Measurements from ENCODE around the gene PDLIM3.

Gene PDLIM3

DNA sequence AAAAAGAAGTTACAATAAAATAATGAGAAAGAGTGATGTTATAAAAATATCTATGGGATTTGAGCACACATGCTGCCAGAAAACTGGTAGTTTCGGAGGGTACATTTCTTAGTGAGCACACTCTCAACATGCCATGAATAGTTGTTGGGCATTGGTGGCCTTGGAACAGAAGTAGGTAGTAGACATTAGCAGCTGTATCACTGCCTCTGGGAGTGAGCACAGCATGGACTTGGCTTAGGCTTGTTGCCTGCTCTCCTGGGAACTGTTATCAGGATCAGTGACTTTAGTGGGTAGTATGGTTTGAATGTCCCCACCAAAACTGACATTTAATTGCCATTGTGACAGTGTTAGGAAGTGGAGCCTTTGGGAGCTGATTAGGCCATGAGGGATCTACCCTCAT is 13.3 kb upstream of the PDLIM3 start:
- no peak overlapping the region for H3K4me3 ChIP-seq (ENCODE audit: low read depth, low read length)
- in situ Hi-C loops (cut with HindIII; ENCODE audit: low pct_ligation_motif_present, low sequenced_read_pairs): no loop called here
- H3K27me3 ChIP-seq (replicated peaks): no peaks in the 10 kb centered on the region
- H3K27ac ChIP-seq: no peak overlapping the region
- no peaks in the 10 kb centered on the region for H3K36me3 ChIP-seq (replicated peaks)
- TF ChIP-seq, protein P1, sequence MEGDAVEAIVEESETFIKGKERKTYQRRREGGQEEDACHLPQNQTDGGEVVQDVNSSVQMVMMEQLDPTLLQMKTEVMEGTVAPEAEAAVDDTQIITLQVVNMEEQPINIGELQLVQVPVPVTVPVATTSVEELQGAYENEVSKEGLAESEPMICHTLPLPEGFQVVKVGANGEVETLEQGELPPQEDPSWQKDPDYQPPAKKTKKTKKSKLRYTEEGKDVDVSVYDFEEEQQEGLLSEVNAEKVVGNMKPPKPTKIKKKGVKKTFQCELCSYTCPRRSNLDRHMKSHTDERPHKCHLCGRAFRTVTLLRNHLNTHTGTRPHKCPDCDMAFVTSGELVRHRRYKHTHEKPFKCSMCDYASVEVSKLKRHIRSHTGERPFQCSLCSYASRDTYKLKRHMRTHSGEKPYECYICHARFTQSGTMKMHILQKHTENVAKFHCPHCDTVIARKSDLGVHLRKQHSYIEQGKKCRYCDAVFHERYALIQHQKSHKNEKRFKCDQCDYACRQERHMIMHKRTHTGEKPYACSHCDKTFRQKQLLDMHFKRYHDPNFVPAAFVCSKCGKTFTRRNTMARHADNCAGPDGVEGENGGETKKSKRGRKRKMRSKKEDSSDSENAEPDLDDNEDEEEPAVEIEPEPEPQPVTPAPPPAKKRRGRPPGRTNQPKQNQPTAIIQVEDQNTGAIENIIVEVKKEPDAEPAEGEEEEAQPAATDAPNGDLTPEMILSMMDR (IDR thresholded peaks at IDR 0.05; ENCODE audit: low read depth, low read length, missing control alignments): no peak
- DNase-seq: no peak

DNA sequence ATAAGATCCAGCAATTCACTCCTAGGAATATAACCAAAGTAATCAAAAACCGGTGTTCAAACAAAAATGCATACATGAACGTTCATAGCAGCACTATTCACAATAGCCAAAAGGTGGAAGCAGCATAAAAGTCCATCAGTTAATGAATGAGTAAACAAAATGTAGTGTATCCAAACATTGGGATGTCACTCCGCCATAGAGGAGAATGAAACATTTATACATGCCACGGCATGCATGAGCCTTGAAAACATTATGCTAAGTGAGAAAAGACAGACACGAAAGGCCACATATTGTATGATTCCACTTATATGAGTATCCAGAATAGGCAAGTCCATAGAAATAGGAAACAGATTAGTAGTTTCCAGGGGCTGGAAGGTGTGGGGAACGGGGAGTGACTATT is 11.0 kb upstream of the PDLIM3 start:
- no peak for DNase-seq
- Histone ChIP-seq H3K27ac (no peak overlapping the region), H3K4me3 (ENCODE audit: low read depth, low read length) (no peak overlapping the region), H3K27me3 (replicated peaks) (no peaks in the 10 kb centered on the region), H3K36me3 (replicated peaks) (no peaks in the 10 kb centered on the region)
- TF ChIP-seq, protein P1 (IDR thresholded peaks at IDR 0.05; ENCODE audit: low read depth, low read length, missing control alignments): no peak
- in situ Hi-C loops (cut with HindIII; ENCODE audit: low pct_ligation_motif_present, low sequenced_read_pairs): no loop called here

DNA sequence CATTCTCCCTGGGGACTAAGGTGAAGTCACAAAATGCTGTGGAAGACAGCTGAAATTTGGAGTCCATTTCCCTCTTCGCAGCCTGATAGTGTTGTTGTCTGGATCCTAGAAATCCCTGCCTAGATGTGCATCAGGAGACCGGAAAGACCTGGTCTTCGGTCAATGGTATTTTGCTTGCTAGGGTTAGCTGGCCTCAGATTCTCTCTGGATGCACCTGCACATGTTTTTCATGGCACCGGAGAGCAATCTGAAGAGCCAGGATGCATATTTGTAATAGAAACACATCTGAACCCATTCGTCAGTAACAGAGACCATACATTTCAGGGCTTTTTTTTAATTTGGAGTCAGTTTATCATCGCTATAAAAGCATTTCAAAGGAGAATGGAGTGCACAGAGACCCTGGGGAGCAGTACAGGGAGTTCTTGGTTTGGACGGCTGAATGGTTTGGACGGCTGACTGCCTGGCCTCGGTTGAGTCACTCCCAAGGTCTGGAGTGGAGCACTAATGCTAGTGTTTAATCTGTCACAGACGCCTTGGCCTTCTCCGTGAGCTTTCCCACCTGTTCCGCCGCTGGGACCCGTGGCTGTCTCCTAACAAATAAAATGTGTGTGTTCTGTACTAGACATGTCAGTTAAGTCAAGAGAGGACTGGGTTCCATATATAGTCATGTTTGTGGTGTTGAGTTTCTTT is 7.5 kb upstream of the PDLIM3 start:
- H3K4me3 ChIP-seq (ENCODE audit: low read depth, low read length): no peak overlapping the region
- TF ChIP-seq, protein P1 (IDR thresholded peaks at IDR 0.05; ENCODE audit: low read depth, low read length, missing control alignments): no peak
- no peak overlapping the region for H3K27ac ChIP-seq
- in situ Hi-C loops (cut with HindIII; ENCODE audit: low pct_ligation_motif_present, low sequenced_read_pairs): no loop called here
- no peaks in the 10 kb centered on the region for H3K36me3 ChIP-seq (replicated peaks)
- DNase-seq: no peak
- peaks cover 2% of the 10 kb centered on the region for H3K27me3 ChIP-seq (replicated peaks)

DNA sequence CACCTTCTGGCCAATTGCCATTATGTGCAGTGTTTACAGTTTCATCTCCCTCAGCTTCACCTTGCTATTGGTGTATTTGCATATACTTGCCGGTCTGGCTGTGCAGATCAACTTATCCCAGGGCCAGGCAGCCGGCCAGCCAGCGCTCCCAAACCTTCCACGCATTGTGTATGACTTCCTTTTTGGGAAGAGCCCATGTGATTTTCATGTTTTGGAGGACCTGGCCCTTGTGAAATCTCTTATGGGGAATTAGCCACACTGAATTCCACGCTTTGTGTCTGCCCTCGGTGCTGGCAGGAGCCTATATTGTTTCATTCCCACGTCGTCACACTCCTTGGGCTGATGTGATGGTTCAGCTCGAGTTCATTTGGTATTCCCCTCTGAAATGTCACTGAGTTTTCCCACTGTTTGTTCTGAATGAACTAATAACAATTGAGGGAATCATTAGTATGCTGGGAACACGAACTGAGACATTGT is 6.0 kb upstream of the PDLIM3 start:
- TF ChIP-seq, protein P1 (IDR thresholded peaks at IDR 0.05; ENCODE audit: low read depth, low read length, missing control alignments): no peak
- no peak for DNase-seq
- no peak overlapping the region for H3K4me3 ChIP-seq (ENCODE audit: low read depth, low read length)
- no peak overlapping the region for H3K27ac ChIP-seq
- in situ Hi-C loops (cut with HindIII; ENCODE audit: low pct_ligation_motif_present, low sequenced_read_pairs): no loop called here
- peaks cover 2% of the 10 kb centered on the region for H3K27me3 ChIP-seq (replicated peaks)
- no peaks in the 10 kb centered on the region for H3K36me3 ChIP-seq (replicated peaks)

DNA sequence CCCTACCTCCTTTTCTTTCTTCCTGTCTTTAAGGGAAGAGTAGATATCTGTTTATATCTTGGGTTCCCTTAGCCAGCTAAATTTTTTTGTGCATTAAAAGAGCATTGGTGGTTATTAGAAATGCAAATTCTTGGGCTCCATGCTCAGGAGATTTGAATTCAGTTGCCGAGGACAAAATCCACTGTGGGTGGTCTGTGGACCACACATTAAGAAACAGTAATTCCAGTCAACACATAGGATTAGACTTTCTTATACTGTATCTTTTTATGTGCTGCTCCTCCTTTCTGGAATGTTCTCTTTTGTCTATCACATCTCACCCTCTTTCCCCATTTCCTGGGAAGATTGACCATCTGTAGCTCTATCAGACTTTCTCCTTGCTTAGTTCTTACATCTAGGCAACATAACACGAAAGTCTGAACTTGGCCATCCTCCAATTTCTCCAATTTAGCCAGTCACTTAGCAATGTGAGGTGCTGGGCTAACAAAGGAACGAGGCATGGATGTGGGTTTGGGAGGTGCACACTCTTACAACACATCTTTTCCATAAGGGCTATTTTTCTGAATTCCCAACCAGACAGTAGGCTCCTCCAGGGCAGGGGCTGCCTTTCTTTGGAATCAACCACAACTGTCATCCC is 5.3 kb upstream of the PDLIM3 start:
- in situ Hi-C loops (cut with HindIII; ENCODE audit: low pct_ligation_motif_present, low sequenced_read_pairs): no loop called here
- TF ChIP-seq, protein P1 (IDR thresholded peaks at IDR 0.05; ENCODE audit: low read depth, low read length, missing control alignments): no peak
- Histone ChIP-seq H3K27me3 (replicated peaks) (peaks cover 2% of the 10 kb centered on the region), H3K36me3 (replicated peaks) (no peaks in the 10 kb centered on the region), H3K4me3 (ENCODE audit: low read depth, low read length) (no peak overlapping the region), H3K27ac (no peak overlapping the region)
- DNase-seq: no peak

All from brain microvascular endothelial cell (primary cell).